Upper lobe of left lung (tissue), 6 donors: ENCODE results near the gene HLA-DRB1. TPM values are rescaled to one million over a fixed set of nuclear protein-coding genes. Genes with fewer than 3 reads are reported as not detected.
A peak's percentile ranks its signal among the peaks of the same experiment; 100 is the strongest.

Experiments used
- ATAC-seq, 2 donors: fragments of 200-7000 bp; cut with Tn5 transposase; one replicate each; pipeline ENCODE4 v1.9.1; 2022; ENCODE audit warnings: mild to moderate bottlenecking in 2 of 2, moderate library complexity in 2 of 2; ENCODE audit not compliant: low FRiP score in 2 of 2
- DNase-seq, 2 donors: peaks; one replicate each; pipeline ENCODE4 v3.0.0-alpha.2; 2019 to 2020
- H3K27ac ChIP-seq, 4 donors: fragments of 200-600 bp; sonication (generic); one replicate each; pipeline ENCODE4 v1.5.1; 2016 to 2019
- H3K27me3 ChIP-seq, 4 donors: fragments of 200-600 bp; sonication (generic); one replicate each; pipeline ENCODE4 v1.5.1; 2017 to 2019
- H3K36me3 ChIP-seq, 4 donors: fragments of 200-600 bp; sonication (generic); one replicate each; pipeline ENCODE4 v1.5.1; 2016 to 2019
- H3K4me1 ChIP-seq, 4 donors: fragments of 200-600 bp; sonication (generic); one replicate each; pipeline ENCODE4 v1.5.1; 2018 to 2019
- H3K4me3 ChIP-seq, 4 donors: fragments of 200-600 bp; sonication (generic); one replicate each; pipeline ENCODE4 v1.5.1; 2017 to 2019; ENCODE audit warnings: mild to moderate bottlenecking in 2 of 4, moderate library complexity in 1 of 4
- H3K9me3 ChIP-seq, 4 donors: fragments of 200-600 bp; sonication (generic); one replicate each; pipeline ENCODE4 v1.5.1; 2018 to 2019
- CTCF ChIP-seq, 6 experiments: fragments of 450-650 bp in 4 of 6; fragments of 200-600 bp in 2 of 6; sonication (generic) in 2 of 6; IDR thresholded peaks; one replicate each; pipeline ENCODE4 v1.5.1; 2016 to 2019; ENCODE audit warnings: antibody characterized with exemption in 6 of 6
- EP300 ChIP-seq, 4 donors: sonication (generic); formaldehyde crosslinking; IDR thresholded peaks; one replicate each; pipeline ENCODE4 v1.5.1; 2017; ENCODE audit warnings: antibody characterized with exemption in 4 of 4, control low read depth in 2 of 4
- POLR2A ChIP-seq, 4 donors: fragments of 450-650 bp; IDR thresholded peaks; one replicate each; pipeline ENCODE4 v1.5.1; 2016 to 2017; ENCODE audit warnings: antibody characterized with exemption in 4 of 4, mild to moderate bottlenecking in 2 of 4
- POLR2AphosphoS5 ChIP-seq, 2 donors: sonication (generic); formaldehyde crosslinking; IDR thresholded peaks; one replicate each; pipeline ENCODE4 v1.5.1; 2017; ENCODE audit warnings: antibody characterized with exemption in 2 of 2
- WGBS, 2 donors: methylation state at CpG; one replicate each; pipeline ENCODE4 v1.1.5; 2017 to 2018; 5-methylcytosine and 5-hydroxymethylcytosine counted together
- total RNA-seq, 6 donors: library from RNA; depleted of rRNA in 4 of 6; stranded (reverse); fragments of >200 nt in 4 of 6; gene quantifications; one replicate each; pipeline versions ENCODE4 v1.1.0 to v1.2.1, GENCODE V29; 2016 to 2021
- donor health status: DM: no; HTN: no; CAD: no; lungs with moderate emphysema.
- donor health status: DM: no; HTN: yes; CAD: no; lungs with severe emphysema.

Gene HLA-DRB1
- total RNA-seq, 6 donors from 2014 or later, result 133 to 1,304 (median 370) TPM

DNA sequence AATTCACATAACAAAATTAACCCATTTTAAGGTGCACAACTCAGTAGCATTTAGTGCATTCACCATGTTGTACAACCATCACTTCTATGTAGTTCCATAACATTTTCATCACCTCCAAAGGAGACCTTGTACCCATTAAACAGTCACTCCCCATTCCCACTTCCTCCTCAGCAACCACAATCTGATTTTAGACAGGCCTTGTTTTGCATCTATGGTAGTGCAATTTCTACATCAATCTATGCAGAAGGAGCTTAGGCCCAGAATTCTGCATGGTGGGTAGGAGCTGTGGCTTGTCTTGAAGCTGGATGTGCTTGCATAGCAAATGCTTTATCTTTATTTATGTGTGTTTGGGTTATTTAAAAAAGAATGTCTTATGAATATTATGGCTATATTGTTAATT is 34.0 kb upstream of the HLA-DRB1 start:
- DNase-seq, result no peak
- H3K4me3 ChIP-seq, result no peak overlapping the region
- ATAC-seq, result peak in 1 of 2 donors; percentile 59
- TF ChIP-seq POLR2A (IDR thresholded peaks at IDR 0.05) (no peak), EP300 (IDR thresholded peaks at IDR 0.05) (no peak), POLR2AphosphoS5 (IDR thresholded peaks at IDR 0.05) (no peak), CTCF (IDR thresholded peaks at IDR 0.05) (no peak)
- peaks cover 0 to 8% (median 0%) of the 10 kb centered on the region in 4 donors for H3K4me1 ChIP-seq
- no peaks in the 10 kb centered on the region for H3K27me3 ChIP-seq
- H3K36me3 ChIP-seq, result no peaks in the 10 kb centered on the region
- no peaks in the 10 kb centered on the region for H3K9me3 ChIP-seq
- H3K27ac ChIP-seq, result no peak overlapping the region

GRCh38 chr6:32622545-32623401 is 33.1 kb upstream of the HLA-DRB1 start:
- H3K4me1 ChIP-seq, result peaks cover 0 to 3% (median 0%) of the 10 kb centered on the region in 4 donors
- peaks cover 0 to 3% (median under 1%) of the 10 kb centered on the region in 4 donors for H3K9me3 ChIP-seq
- no peaks in the 10 kb centered on the region for H3K27me3 ChIP-seq
- WGBS, 2 donors, result 13 to 25% methylated on average over 1 of the region's 1 CpG
- H3K4me3 ChIP-seq, result no peak overlapping the region
- TF ChIP-seq POLR2A (IDR thresholded peaks at IDR 0.05), result no peak
- peak in 3 of 6 experiments; percentile 45 to 52 (median 51) for TF ChIP-seq CTCF (IDR thresholded peaks at IDR 0.05)
- TF ChIP-seq EP300 (IDR thresholded peaks at IDR 0.05), result peak in 2 of 4 donors; percentile 11 to 73
- DNase-seq, result peak in 1 of 2 donors; percentile 49
- peak; percentile 86 to 91 for ATAC-seq
- peak overlapping the region in 1 of 4 donors; percentile 58 for H3K27ac ChIP-seq
- no peaks in the 10 kb centered on the region for H3K36me3 ChIP-seq

DNA sequence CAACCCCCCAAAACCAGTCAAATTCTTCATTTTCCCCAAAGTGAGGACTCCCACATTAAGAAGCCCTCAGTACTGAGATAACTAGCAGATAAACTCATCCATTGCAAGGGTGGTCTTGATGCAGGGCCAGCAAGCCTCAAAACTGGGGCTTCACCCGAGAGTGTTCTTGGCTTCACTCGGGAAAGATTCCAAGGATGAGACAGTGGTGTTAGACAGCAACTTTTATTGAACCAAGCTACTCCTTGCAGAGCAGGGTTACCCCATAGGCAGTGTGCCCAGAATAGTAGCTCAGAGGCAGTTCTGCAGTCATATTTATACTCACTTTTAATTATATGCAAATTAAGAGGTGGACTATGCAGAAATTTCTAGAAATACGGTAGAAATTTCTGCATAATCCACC is 31.7 kb upstream of the HLA-DRB1 start:
- ATAC-seq, result no peak
- 43 to 51% methylated on average over 3 of the region's 3 CpGs for WGBS, 2 donors

DNA sequence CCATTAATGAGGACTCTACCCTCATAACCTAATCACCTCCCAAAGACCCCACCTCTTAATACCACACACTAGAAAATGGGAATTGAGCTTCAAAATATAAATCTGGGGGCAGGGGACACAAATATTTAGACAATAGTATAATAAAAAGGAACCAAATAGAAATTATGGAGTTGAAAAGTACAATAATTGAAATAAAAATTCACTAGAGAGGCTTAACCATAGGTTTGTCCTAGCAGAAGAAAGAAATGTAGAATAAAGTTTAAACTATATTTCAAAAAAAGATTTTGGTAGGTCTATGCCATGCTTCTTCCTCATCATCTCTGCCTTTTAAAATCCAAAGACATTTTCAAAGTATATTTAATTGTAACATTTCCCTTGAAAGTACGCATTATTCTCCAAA is 28.1 kb upstream of the HLA-DRB1 start:
- 45 to 96% methylated on average over 1 of the region's 1 CpG for WGBS, 2 donors
- DNase-seq (no peak), ATAC-seq (no peak)
- Histone ChIP-seq H3K4me1 (no peaks in the 10 kb centered on the region), H3K4me3 (no peak overlapping the region), H3K36me3 (no peaks in the 10 kb centered on the region), H3K27me3 (no peaks in the 10 kb centered on the region), H3K9me3 (peaks cover 0 to 6% (median 2%) of the 10 kb centered on the region in 4 donors), H3K27ac (no peak overlapping the region)
- TF ChIP-seq POLR2A (IDR thresholded peaks at IDR 0.05) (no peak), CTCF (IDR thresholded peaks at IDR 0.05) (no peak), EP300 (IDR thresholded peaks at IDR 0.05) (no peak), POLR2AphosphoS5 (IDR thresholded peaks at IDR 0.05) (no peak)

More for the DNA sequence above, 31.7 kb upstream of the HLA-DRB1 start:
- Histone ChIP-seq H3K27me3 (no peaks in the 10 kb centered on the region), H3K4me3 (no peak overlapping the region), H3K36me3 (no peaks in the 10 kb centered on the region), H3K9me3 (peaks cover 0 to 6% (median 2%) of the 10 kb centered on the region in 4 donors), H3K4me1 (no peaks in the 10 kb centered on the region), H3K27ac (no peak overlapping the region)
- TF ChIP-seq POLR2AphosphoS5 (IDR thresholded peaks at IDR 0.05), result no peak
- TF ChIP-seq EP300 (IDR thresholded peaks at IDR 0.05), result no peak
- no peak for TF ChIP-seq POLR2A (IDR thresholded peaks at IDR 0.05)
- TF ChIP-seq CTCF (IDR thresholded peaks at IDR 0.05), result no peak
- DNase-seq, result no peak
